CD4-positive, alpha-beta T cell treated with Interleukin-17A for 4 hours (primary cell): ENCODE data around the gene KLF18.
"Not testable (repeated sequence)": the region's sequence is repeated elsewhere in the genome, so short reads cannot be mapped to it uniquely, and the experiment has no call there.

Experiments used
- DNase-seq: peaks from one replicate; pipeline ENCODE4 v3.0.0-alpha.2; 2020; ENCODE audit warnings: mixed read lengths

The KLF18 gene

DNA sequence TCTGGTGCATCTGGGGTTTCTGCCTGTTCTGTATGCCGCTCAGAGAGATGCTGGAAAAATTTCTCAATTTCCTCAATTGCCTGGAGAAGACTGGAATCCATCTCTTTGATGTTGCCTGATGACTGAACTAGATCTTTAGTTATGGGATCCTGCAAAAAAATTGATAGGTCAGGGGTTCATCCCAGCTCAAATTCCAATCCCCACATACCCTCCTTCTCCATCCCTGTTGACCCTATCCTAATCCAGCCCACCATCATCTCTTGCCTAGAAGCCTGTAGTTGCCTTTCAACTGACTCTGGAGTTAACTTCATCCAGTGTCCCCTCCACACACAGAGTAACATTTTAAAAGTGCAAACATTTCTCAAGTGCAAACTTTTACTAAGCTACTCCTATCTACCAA, at the start of gene KLF18:
TSS of gene KLF18 (minus strand) at position 101 of the 400 bp plus-strand sequence. CDS start at position 101, 0 bp downstream.
- no peak for DNase-seq

- no peak for DNase-seq
Observed at GRCh38 chr1:44174630-44175029, 33.2 kb upstream of the KLF18 start.

DNA sequence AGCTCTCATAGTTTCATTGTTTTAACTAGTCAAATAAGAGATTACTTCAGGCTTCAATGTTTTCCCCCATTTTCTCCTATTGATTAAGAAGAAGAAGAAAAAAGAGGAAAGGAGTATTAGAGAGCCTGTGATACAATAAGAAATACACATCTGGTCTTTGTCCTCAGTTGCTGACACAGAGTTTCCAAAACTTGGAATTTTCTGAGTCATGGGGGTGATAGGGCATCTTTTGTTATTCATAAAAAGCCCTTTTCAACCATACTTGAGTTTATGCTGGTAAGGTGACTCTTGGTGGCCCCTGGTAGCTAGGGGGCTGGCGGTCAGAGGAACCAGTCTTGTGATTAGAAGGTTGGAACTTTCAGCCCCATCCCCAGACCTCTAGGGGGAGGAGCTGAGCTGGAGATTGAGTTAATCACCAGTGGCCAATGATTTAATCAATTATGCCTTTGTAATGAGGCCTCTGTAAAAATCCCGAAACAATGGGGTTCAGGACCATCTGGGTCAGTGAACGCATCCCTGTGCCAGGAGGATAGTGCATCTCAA, 28.9 kb upstream of the KLF18 start:
- DNase-seq, result no peak

DNA sequence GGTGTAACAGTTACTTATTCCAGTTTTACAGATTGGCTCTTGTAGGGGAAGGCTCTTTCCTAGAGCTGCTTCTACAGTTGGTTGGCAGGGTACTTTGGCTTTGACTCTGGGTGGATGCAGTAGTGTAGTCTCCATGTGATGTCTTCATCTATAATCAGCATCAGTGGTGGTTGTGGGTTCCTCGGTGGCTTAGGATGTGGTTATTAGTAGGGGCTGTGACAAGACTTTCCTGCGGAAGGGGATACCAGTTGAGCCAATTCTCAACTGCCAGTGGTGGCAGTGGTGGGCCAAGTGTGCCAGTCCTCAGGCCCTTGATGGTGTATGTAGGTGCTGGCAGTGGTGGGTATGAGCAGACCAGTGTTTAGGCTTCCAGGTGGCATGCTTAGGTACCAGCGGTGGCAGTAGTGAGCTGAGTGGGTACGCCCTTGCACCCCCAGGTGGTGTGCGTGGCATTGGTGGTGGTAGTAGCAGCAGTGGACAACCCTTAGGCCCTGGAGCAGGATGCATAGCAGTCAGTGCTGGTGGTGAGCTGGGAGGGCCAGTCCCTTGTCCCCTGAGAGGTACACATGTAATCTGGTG, 27.2 kb upstream of the KLF18 start:
- DNase-seq, result no peak

GRCh38 chr1:44161546-44161945, 20.1 kb upstream of the KLF18 start:
- no peak for DNase-seq

- DNase-seq, result no peak
Observed at GRCh38 chr1:44158871-44159270, 17.4 kb upstream of the KLF18 start.

GRCh38 chr1:44157903-44158302, 16.5 kb upstream of the KLF18 start:
- no peak for DNase-seq

DNA sequence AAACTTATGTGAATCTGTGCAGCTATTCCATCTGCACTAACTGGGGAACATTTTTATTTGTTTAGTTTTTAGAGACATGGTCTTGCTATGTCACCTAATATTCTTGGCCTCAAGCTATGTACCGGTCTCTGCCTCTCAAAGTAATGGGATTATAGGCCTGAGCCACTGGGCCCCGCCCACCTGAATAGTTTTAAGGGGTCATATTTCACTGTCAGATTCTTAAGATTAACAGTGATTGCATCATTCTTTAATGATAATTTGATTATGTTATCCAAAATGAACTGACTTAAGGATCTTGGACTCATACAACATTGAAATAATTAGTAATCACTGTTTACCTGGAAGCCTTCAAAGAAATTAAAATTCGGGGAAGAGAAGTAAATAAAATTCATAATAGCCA, 12.6 kb upstream of the KLF18 start:
- no peak for DNase-seq

- no peak for DNase-seq
Observed at GRCh38 chr1:44152692-44153091, 11.3 kb upstream of the KLF18 start.

DNA sequence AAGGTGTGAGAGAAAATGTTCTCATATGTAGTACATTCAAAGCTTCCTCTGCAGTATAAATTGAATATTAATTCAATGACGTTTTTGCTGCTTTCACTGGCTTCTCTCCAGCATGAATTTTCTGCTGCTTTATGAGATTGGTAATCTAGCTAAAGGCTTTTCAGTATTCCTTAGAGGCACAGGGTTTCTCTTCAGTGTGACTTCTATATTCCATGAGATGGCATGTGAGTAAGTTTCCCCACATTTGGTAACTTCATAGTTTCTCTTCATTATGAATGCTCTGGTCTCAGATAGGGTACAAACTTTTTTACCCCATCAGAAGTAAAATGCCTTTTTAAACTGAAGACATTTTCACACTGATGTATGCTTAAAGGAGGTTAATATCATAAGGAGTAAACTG, 10.4 kb upstream of the KLF18 start:
- no peak for DNase-seq

DNA sequence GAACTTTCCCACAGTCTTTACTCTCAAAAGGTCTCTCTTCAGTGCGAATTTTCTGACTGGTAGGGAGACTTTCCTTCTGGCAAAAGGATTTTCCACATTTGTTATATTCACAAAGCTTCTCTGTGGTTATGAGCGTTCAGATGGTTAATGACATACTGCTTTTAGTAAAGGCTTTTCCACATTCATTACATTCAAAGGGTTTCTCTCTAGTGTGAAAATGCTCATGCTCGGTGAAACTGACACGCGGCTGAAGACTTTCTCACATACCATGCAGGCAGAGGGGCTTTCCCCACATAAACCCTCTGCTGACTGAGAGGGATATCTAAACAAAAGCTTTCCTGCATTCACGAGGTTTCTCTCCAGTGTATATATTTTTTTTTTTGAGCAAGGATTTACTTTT, 9.9 kb upstream of the KLF18 start:
- DNase-seq, result no peak

DNA sequence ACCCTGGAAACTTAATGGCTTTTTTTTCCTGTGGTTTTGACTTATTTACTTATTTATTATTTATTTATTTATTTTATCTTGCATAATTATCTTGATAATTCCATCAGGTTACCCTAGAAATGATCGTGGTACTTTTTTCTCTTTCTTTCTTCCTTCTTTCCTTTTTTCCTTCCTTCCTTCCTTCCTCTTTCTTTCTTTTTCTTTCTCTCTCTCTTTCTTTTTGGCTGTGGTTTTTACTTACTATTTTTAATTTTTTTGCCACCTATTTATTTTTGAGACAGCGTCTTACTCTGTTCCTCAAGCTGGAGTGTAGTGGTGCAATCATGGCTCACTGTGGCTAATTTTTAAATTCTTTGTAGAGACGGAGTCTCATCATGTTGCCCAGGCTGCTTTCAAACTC, 6.2 kb upstream of the KLF18 start:
- DNase-seq, result no peak

DNA sequence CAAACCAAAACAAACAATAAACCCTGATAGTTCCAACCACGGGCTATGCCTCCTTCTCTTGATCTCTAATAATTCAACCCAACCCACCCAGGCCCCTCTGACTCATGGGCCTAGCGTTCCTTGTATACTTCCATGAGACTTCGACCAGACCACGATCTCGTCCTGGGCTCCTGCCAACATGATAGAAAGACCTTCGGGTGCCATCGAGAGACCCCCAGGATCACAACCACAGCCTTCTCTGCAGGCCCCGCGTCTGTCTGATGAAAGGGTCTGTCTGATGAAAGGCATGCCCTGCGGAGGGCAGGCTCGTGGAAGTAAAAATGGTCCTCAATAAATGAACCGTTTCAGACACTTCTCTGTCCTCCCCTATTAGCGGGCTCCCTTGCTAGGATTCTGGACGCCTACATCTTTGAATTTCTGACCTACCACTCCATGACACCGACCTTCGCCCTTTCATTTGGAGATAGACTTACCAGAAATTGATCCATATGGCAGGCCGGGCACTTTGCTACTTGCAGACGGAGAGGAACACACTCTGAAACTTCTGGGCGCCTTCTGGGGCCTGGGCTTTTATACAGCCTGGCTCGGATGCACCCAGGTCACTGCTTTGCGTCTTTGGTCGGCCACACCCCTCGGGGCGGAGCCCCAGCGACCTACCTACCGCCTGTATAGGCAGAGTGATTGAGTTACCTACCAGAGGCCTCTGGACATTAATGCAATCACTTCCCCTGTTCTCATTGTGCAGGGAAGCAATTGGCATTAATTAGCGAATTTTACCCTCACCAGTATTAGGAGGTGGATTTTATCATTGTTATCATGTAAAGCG, 5.3 kb upstream of the KLF18 start:
- no peak for DNase-seq

DNA sequence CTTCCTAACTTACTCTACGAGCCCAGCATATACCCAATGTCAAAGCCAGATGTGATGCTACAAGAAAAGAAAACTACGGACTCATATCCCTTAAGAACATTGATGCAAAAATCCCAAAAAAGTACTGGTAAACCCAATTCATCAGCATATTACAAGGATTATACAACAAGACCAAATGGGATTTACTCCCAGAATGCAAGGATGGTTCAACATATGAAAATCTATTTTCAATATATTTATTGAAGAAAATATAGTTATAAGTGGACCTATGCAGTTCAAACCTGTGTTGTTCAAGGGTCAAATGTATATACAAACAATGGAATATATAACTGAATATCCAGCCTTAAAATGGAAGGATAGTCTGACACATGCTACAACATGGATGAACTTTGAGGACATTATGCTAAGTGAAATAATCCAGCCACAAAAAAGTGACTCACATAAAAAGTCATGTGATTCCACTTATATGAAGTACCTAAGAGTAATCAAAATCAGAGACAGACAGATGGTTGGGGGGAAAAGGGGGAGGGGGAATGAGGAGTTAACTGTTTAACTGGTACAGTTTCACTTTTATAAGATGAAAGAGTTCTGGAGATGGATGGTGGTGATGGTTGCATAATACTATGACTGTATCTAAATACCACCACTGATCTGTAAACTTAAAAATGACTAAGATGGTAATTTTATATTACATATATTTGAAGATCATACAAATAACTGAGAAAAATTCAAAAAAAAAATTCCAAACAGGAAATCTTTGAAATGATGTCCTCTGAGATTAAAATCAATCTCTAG, 3.7 kb upstream of the KLF18 start:
- DNase-seq, result no peak

- DNase-seq, result not testable (repeated sequence)
Observed at GRCh38 chr1:44139565-44139964, 1.9 kb downstream of the KLF18 start.

DNA sequence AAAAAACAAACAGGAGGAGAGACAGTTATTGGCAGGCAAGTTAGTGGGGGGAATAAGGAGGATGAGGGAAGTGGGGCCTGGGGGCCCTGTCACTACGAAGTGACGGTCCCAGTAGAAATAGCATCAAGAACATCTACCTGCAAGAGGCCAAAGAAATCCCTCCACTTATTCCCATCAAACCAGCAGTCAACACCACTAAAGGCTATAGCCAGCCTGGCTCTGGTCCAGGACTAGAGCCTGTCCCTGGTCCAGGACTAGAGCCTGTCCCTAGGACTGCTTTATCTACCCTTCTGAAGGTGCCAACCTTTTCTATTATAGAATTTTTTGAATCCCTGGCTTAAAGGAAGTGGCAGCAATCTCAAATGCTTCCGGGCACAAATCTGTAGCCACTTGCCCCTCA, 3.2 kb downstream of the KLF18 start:
- no peak for DNase-seq

DNA sequence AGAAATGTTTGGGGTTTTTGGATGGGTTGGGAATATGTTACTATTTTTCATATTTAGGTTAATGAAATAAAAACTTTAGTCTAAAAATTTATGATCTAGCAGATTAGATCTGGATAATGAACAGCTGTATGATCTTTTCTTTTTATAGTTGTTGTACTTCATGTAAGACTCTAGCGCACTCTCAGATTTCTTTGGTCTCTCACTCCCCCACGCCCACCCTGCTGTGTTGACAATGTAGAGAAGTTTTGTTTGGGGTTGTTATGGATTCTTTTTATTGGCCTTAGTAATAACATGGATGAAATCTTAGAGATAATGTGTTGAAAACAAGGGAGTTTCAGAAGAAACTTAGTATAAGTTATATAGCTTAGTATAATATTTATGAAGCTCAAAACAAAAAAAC, 5.5 kb downstream of the KLF18 start:
- no peak for DNase-seq

DNA sequence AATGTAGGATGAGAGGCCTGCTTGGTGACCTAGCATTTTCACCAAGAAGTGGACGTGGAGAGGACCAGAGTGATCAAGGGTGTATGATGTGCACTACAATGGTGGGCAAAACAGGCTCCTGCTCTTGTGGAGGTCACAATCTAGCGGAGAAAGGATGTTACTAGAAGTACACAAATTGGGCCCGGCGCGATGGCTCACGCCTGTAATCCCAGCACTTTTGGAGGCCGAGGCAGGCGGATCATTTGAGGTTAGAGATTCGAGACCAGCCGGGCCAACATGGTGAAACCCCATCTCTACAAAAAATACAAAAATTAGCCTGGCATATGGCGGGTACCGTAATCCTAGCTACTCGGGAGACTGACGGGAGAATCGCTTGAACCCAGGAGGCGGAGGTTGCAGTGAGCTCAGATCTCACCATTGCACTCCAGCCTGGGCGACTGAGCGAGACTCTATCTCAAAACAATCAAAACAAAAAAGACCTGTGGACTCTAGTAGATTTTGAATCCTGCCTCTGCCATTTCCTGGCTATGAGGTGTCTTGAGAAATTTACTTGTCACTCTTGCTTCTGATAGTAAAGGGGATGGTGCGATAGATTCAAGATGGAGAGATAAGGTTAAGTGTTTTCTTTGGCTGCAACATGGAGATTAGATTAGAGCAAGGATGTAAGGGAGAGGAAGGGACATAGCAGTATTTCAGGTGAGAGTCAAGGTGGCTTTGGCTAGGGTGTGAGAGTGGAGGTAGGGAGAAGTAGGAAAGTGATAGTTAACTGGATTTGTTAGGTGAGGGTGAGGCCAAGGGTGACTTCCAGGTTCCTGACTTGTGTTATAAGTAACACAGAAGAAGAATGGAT, 7.1 kb downstream of the KLF18 start:
- DNase-seq, result no peak

GRCh38 chr1:44131411-44131810, 10.0 kb downstream of the KLF18 start:
- no peak for DNase-seq

DNA sequence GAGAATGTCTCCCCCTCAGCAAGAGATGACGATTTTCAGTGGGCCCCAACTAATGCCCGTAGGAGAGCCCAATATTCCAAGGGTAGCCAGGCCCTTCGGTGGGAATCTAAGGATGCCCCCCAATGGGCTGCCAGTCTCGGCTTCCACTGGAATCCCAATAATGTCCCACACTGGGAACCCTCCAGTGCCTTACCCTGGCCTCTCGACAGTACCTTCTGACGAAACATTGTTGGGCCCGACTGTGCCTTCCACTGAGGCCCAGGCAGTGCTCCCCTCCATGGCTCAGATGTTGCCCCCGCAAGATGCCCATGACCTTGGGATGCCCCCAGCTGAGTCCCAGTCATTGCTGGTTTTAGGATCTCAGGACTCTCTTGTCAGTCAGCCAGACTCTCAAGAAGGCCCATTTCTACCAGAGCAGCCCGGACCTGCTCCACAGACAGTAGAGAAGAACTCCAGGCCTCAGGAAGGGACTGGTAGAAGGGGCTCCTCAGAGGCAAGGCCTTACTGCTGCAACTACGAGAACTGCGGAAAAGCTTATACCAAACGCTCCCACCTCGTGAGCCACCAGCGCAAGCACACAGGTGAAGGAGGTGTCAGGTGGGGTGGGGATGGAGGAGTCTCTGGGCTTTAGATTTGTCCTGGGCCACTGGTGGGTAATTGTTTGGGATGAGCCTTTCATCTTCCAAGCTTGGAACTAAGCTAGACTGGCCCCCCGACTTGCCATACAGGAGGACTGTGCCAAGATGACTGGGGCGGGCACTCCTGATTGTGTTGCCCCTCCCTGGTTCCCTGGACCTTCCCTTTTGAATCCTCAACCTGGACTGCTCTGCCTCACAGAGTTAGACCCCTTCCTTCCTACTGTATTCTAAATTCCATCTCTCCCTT, 11.6 kb downstream of the KLF18 start:
- no peak for DNase-seq

GRCh38 chr1:44120398-44120949, 21.0 kb downstream of the KLF18 start:
- no peak for DNase-seq
